ENCODE data around the gene CCNQ. TPM values are rescaled to one million over a fixed set of nuclear protein-coding genes. Genes with fewer than 3 reads are reported as not detected.

Gene CCNQ
- total and polyA plus RNA-seq, 12 donors, result 16.9 to 132 (median 22.9) TPM

DNA sequence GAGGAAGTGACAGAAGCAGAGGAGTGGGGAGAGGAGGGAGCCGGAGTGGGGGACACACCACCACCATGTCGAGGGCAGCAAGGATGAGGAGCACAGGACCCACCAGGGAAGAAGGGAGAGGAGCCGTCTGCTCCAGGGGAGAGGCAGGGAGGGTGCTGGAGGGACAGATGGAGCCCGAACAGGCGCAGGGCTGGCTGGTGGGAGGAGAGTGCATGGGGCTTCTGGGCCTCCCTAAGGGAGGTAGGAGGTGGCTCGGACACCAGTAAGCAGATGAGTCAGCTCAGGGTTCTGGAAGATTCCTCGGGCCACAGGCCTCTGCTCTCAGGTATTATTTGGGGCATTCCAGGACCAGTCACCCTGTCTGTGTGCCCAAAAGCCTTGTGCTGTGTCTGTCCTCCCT, 51.7 kb downstream of the CCNQ start:
- no peak for DNase-seq
- 44 to 58% methylated on average over 4 to 7 of the region's 7 CpGs for WGBS, 2 donors
- Histone ChIP-seq H3K4me1 (no peaks in the 10 kb centered on the region), H3K9me3 (no peaks in the 10 kb centered on the region), H3K36me3 (no peaks in the 10 kb centered on the region), H3K27ac (no peak overlapping the region), H3K4me3 (no peak overlapping the region), H3K27me3 (peaks cover 0 to 29% (median 0%) of the 10 kb centered on the region in 7 donors)
- intact Hi-C loops (cut with DNase I), result no loop called here
- ATAC-seq, result no peak
- no peak for TF ChIP-seq CTCF (IDR thresholded peaks at IDR 0.05)

DNA sequence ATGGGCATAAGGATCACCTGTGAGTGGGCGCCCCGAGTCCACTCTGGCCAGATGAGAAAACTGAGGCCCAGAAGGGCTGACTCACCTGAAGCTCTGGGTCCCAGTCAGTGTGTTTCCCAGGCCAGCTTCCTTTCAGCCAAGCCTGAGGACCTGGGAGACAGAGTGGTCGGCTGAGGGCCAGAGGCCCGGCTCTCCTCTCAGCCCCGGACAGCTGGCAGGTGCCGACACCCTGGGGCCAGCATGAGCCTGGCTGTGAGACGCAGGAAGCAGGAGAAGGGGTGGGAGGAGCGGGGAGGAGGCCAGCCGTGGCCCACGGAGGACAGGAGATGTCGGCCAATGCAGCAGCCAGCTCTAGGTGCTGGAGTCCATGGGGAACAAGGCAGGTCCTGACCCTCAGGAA, 52.6 kb downstream of the CCNQ start:
- WGBS, 2 donors, result 68 to 69% methylated on average over 11 of the region's 11 CpGs
- ATAC-seq (no peak), DNase-seq (no peak)
- TF ChIP-seq CTCF (IDR thresholded peaks at IDR 0.05), result no peak
- no peak overlapping the region for H3K4me3 ChIP-seq
- peaks cover 0 to 29% (median 0%) of the 10 kb centered on the region in 7 donors for H3K27me3 ChIP-seq
- intact Hi-C loops (cut with DNase I), result no loop called here
- no peak overlapping the region for H3K27ac ChIP-seq
- no peaks in the 10 kb centered on the region for H3K36me3 ChIP-seq
- no peaks in the 10 kb centered on the region for H3K4me1 ChIP-seq
- H3K9me3 ChIP-seq, result no peaks in the 10 kb centered on the region

DNA sequence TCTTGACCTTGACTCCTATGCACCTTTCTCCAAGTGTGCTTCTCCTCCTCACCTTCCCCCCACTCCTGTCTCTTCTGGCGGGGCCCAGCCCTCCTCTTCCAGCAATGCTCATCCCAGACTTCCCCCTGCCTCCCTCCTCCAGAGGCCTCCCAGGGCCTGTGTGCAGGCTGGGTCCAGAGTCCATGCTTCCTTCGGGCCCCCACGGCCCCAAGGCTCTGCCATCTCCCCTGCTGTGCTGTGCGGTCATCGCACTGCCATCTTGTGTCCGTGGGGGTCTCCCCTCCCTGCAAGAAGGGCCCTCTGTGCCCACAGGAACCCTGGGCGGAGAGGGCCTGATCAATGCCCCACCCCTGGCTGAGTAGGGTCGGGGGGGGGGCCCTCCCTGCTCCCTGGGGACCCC, 54.2 kb downstream of the CCNQ start:
- WGBS, 2 donors, result 81 to 82% methylated on average over 6 to 8 of the region's 8 CpGs
- intact Hi-C loops (cut with DNase I), result loop anchor here in 1 of 10 donors (5.0 kb wide), 1 partner anchor 128 kb away; the partner anchor contains the start of gene PNCK
- TF ChIP-seq CTCF (IDR thresholded peaks at IDR 0.05), result no peak
- Histone ChIP-seq H3K27me3 (peaks cover 0 to 38% (median 0%) of the 10 kb centered on the region in 7 donors), H3K4me1 (no peaks in the 10 kb centered on the region), H3K27ac (no peak overlapping the region), H3K9me3 (no peaks in the 10 kb centered on the region), H3K4me3 (no peak overlapping the region), H3K36me3 (no peaks in the 10 kb centered on the region)
- DNase-seq (no peak), ATAC-seq (no peak)

- no peak for TF ChIP-seq CTCF (IDR thresholded peaks at IDR 0.05)
- Histone ChIP-seq H3K27me3 (peaks cover 0 to 40% (median 0%) of the 10 kb centered on the region in 7 donors), H3K4me3 (no peak overlapping the region), H3K36me3 (no peaks in the 10 kb centered on the region), H3K9me3 (no peaks in the 10 kb centered on the region), H3K4me1 (no peaks in the 10 kb centered on the region), H3K27ac (no peak overlapping the region)
- DNase-seq, result no peak
- intact Hi-C loops (cut with DNase I), result loop anchor here in 5 of 10 donors (5.0 to 10.0 kb wide), 3 partner anchors 127 to 505 kb away; partner anchors contain the start of gene PNCK (in 1 of the 5)
- ATAC-seq, result no peak
- WGBS, 2 donors, result 72 to 79% methylated on average over 9 of the region's 9 CpGs
Measured at GRCh38 chrX:153539979-153540358, 59.0 kb downstream of the CCNQ start.

Data from heart right ventricle (tissue), 16 donors.